Activated CD4-positive, alpha-beta T cell treated with anti-CD3 and anti-CD28 coated beads, Interleukin-2, amount 10 ng/mL, durations not matched to agents 7 days and 5 days (primary cell): ENCODE results near the gene GPR31. TPM values are rescaled to one million over a fixed set of nuclear protein-coding genes. Genes with fewer than 3 reads are reported as not detected.
"Not testable (repeated sequence)": the region's sequence is repeated elsewhere in the genome, so short reads cannot be mapped to it uniquely, and the experiment has no call there.

ENCODE experiments used
- CTCF ChIA-PET: fragments of 350-600 bp; sonication (Branson Sonifier 250); formaldehyde crosslinking; loops from one replicate; lab custom pipeline; 2021; ENCODE audit warnings: antibody characterized with exemption; lab: Charles Lee
- POLR2A ChIA-PET: fragments of 350-600 bp; sonication (Branson Sonifier 250); formaldehyde crosslinking; loops from one replicate; lab custom pipeline; 2021; ENCODE audit warnings: antibody characterized with exemption; lab: Charles Lee
- DNase-seq: peaks from one replicate; pipeline ENCODE4 v3.0.0-alpha.2; 2020
- H3K27ac Mint-ChIP-seq: one replicate; pipeline ENCODE4 v1.8.0; 2021; ENCODE audit warnings: mild to moderate bottlenecking, moderate library complexity, mixed read lengths
- H3K27me3 Mint-ChIP-seq: one replicate; pipeline ENCODE4 v1.8.0; 2021; ENCODE audit warnings: mixed read lengths
- H3K36me3 Mint-ChIP-seq: one replicate; pipeline ENCODE4 v1.8.0; 2021; ENCODE audit warnings: low read depth, mixed read lengths
- H3K4me1 Mint-ChIP-seq: one replicate; pipeline ENCODE4 v1.8.0; 2021; ENCODE audit warnings: mixed read lengths
- H3K4me3 Mint-ChIP-seq: one replicate; pipeline ENCODE4 v1.8.0; 2021; ENCODE audit warnings: mild to moderate bottlenecking, moderate library complexity, mixed read lengths
- H3K9me3 Mint-ChIP-seq: one replicate; pipeline ENCODE4 v1.8.0; 2021; ENCODE audit warnings: mixed read lengths
- total RNA-seq, 2 experiments: library from RNA; stranded (reverse); gene quantifications; one replicate each; pipeline ENCODE4 v1.2.3, GENCODE V29; 2021

Gene GPR31, protein sequence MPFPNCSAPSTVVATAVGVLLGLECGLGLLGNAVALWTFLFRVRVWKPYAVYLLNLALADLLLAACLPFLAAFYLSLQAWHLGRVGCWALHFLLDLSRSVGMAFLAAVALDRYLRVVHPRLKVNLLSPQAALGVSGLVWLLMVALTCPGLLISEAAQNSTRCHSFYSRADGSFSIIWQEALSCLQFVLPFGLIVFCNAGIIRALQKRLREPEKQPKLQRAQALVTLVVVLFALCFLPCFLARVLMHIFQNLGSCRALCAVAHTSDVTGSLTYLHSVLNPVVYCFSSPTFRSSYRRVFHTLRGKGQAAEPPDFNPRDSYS
- total RNA-seq: not detected

DNA sequence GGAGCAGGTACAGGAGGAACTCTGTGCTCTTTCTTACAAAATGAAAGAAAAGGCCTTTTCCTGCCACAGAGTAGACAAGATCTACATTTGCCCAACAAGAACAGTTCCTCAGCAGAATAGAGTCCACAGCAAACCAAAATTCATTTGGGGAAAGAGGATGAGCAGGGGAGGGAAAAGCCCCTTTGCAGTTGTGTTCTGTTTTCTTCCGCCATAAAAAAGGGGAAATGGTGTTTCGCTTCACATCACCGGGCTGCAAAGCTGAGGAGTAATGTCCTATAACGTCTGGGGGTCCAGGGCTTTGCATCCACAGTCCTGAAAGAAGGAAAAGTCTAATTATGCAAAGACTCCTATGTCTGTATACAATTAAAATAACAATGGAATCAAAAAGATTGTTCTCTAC is at the start of gene GPR31:
Gene GPR31, minus strand, starts transcription at position 118 of the 400 bp plus-strand sequence. CDS start 149 bp downstream, outside the sequence.
- Mint-ChIP-seq H3K9me3 (no peaks in the 10 kb centered on the region), H3K36me3 (no peaks in the 10 kb centered on the region), H3K4me1 (peaks cover 7% of the 10 kb centered on the region), H3K4me3 (no peak within 1 kb of the TSS), H3K27ac (no peak within 1 kb of the TSS), H3K27me3 (peaks cover 3% of the 10 kb centered on the region)
- ChIA-PET POLR2A (no interaction called here), CTCF (no interaction called here)
- no peak for DNase-seq

DNA sequence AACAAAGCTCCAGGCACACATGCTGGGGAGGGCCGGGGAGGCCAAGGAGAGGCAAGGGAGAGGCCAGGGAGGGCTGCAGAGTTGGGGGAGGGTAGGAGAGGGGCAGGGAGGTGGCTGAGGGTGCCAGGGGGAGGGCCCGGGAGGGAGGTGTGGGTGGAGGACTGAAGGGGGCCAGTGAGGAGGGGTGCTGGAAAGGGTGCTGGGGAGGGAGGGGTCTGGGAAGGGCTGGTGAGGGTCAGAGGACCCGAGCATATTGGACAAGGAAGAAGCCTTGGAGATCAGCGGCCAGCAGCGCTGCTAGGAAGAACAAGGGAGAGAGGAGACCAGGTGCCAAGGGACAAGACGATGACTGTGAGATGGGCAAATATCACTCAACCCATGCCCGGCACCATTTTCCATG is 49.7 kb upstream of the GPR31 start:
- H3K27me3 Mint-ChIP-seq: no peaks in the 10 kb centered on the region
- peaks cover 2% of the 10 kb centered on the region for H3K4me1 Mint-ChIP-seq
- no peaks in the 10 kb centered on the region for H3K36me3 Mint-ChIP-seq
- H3K4me3 Mint-ChIP-seq: no peak overlapping the region
- H3K9me3 Mint-ChIP-seq: no peaks in the 10 kb centered on the region
- POLR2A ChIA-PET: no interaction called here
- CTCF ChIA-PET: no interaction called here
- DNase-seq: no peak
- H3K27ac Mint-ChIP-seq: no peak overlapping the region

DNA sequence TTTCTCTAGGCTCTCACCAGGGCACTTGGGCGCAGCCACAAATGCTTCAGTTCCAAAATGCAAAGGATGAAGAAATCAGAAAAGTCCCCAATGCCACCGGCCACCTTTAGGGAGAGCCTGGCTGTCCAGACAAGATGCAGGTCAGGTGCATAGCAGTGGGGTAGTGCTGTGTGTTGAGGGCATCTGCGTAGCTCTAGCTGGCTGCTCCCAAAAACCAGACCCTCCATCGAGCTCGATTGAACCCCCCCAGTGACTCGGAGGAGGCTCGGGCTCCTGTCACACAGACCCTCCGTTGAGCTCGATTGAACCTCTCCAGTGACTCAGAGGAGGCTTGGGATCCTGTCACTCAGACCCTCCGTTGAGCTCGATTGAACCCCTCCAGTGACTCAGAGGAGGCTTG is 47.5 kb upstream of the GPR31 start:
- H3K4me1 Mint-ChIP-seq, DNase-seq, POLR2A ChIA-PET: not testable (repeated sequence)

DNA sequence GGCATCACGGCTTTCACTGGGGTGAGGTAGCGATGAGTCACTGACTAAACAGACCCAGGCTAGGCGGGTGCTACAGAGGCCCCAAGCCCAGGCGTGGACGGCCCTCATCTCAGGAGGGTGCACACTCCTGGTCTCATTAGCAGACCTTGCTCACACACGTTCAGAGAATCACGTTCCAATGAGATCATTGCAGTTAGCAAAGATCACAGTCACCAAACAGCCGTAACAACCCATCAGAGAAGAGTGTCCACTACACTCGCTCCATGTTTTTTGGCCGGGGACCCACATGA is 46.2 kb upstream of the GPR31 start:
- CTCF ChIA-PET, H3K4me3 Mint-ChIP-seq, H3K4me1 Mint-ChIP-seq, H3K9me3 Mint-ChIP-seq, DNase-seq, H3K27me3 Mint-ChIP-seq, H3K27ac Mint-ChIP-seq, H3K36me3 Mint-ChIP-seq, POLR2A ChIA-PET: not testable (repeated sequence)

More for the DNA sequence above, 47.5 kb upstream of the GPR31 start:
- CTCF ChIA-PET, H3K4me3 Mint-ChIP-seq, H3K36me3 Mint-ChIP-seq, H3K27ac Mint-ChIP-seq, H3K9me3 Mint-ChIP-seq, H3K27me3 Mint-ChIP-seq: not testable (repeated sequence)

DNA sequence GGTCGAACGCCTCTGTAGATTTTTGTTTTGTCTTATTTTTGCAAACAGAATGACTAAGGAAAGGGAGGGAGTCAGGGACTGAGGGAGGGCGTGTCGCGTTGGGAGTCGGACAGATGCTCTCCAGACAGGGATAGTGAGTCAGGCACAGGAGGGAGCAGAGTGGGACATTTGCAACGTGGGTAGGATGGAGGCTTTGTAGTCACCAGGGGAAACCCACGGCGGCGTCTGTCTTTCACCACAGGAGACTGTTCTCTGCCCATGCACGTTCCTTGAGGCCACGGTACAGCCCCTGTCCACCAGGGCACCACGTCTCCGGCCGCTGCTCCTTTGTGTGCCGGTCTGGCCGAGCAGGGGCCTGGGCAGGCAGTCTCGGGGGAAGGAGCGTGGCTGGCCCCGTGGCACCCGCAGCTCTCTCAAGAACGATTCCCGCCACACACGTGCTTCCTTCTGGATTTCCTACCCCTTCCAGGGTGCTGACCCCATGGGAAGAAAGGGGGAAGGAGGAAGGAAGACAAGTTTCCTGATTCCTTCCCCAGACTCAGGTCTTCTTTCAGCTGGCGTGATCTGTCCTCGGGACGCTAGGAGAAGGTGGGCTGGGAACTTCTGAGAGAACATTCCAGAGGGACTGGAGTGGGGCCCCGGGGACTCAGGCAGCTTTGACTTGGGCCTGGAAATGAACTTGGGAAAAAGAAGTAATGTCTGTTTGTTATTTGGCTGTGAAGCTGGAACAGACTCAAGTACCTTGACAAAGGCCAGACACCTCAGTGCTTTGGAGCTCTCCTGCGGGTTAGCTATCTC is 45.7 kb upstream of the GPR31 start:
- H3K27ac Mint-ChIP-seq, H3K4me1 Mint-ChIP-seq, H3K36me3 Mint-ChIP-seq, CTCF ChIA-PET, H3K27me3 Mint-ChIP-seq, DNase-seq, H3K4me3 Mint-ChIP-seq, POLR2A ChIA-PET, H3K9me3 Mint-ChIP-seq: not testable (repeated sequence)

DNA sequence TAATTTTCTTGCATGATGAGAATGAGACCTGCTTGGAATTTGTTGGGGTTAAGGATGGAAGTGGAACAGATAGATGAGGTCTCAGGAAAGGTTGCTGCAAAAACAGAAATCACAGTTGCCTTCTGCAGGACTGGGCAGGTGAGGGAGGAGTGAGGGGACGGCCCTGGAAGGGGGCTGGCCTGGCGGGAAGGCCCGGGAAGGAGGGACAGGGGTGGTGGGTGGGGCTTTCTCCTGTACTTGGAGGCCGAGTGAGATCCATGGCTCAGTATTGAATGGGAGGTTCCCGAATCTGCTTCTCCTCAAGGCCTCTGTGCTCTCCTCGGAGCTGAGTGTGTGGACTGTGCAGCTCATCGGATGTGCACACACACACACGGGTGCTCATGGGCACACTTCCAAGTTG is 44.8 kb upstream of the GPR31 start:
- H3K27me3 Mint-ChIP-seq: peaks cover 15% of the 10 kb centered on the region
- DNase-seq, H3K9me3 Mint-ChIP-seq, H3K4me1 Mint-ChIP-seq, POLR2A ChIA-PET, CTCF ChIA-PET, H3K27ac Mint-ChIP-seq, H3K36me3 Mint-ChIP-seq, H3K4me3 Mint-ChIP-seq: not testable (repeated sequence)

DNA sequence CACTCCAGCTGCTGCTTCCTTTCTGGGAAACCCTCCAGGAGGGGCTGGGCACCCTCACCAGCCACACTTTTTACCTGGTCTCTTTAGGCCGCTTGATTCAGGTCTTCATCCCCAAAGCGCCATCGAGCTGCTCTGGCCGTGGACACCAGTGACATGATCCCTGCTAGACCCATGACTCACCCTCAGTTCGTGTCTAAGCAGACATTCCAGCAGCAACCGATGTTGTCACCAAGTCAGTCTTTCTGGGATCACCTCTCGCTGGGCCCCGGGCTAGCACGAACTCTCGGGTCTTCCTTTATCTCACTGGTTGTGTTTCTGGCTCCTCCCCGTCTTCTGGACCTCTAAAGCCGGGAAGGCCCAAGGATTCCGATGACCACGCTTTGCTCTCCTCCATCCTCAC is 43.0 kb upstream of the GPR31 start:
- ChIA-PET CTCF (interaction anchor here (0.5 kb wide), 1 partner anchor 86 kb away, joined by 4 read pairs; no protein-coding TSS in a partner anchor), POLR2A (no interaction called here)
- DNase-seq: no peak
- Mint-ChIP-seq H3K27me3 (peaks cover 25% of the 10 kb centered on the region), H3K9me3 (no peaks in the 10 kb centered on the region), H3K36me3 (no peaks in the 10 kb centered on the region), H3K27ac (no peak overlapping the region), H3K4me3 (no peak overlapping the region), H3K4me1 (no peaks in the 10 kb centered on the region)

DNA sequence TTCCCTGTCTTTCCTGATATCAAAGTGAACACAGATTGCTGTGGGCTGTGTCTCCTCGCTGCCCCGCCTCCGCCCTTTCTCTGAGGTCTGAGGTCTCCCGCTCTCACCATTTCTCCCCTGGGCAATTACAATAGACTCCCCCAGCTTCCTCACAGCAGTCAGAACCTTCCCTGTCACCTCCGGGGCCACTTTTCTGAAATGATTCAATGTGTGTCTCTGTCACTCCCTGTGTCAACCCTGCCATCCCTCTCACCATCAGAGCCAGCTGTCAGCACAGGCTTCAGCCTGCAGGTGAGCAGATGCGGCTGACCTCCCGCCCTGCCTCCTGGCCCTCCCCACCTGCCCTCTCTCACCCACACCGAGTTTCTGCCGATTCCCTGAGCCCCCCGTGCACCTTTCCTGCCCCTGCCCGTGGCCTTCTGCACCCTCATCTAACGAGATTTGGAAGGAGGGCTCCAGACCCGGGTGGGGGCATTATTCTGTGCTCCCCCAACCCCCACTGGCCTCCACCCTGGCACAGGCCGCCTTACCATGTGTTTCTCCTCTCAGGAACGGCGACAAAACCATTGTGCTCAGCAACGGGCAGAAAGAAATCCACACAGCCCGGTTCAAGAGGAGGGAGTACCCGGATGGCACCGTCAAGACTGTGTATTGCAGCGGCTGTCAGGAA is 38.3 kb upstream of the GPR31 start:
- CTCF ChIA-PET, H3K27ac Mint-ChIP-seq, H3K4me1 Mint-ChIP-seq, H3K4me3 Mint-ChIP-seq, H3K36me3 Mint-ChIP-seq, DNase-seq, POLR2A ChIA-PET, H3K9me3 Mint-ChIP-seq: not testable (repeated sequence)
- H3K27me3 Mint-ChIP-seq: peaks cover 29% of the 10 kb centered on the region

DNA sequence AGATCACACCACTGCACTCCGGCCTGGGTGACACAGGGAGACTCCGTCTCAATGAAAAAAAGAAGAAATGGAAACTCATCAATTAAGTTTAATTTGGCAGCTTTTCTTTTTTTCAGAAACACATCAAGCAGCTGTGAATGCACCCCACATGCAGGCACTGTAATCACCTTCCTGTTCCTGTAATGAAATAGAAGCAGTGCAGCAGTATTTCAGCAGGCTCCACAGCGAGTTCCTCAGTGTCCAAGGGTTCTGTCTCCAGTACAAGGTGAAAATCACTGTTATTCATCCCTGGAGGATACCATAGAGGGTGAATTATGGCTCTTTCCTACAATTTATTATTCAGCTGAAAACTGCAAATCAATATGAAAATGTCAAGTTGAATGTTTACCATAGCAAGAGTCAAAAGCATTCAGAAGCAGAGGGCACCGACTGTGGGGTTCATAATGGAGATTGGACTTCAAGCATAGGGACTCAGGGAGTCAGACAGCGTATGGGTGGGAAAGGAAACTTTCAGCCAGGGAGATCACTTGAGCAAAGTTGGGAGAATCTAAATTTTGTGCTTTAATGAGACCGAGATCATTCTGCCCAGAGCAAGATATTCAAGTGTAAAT is 35.8 kb upstream of the GPR31 start:
- H3K27me3 Mint-ChIP-seq: peaks cover 27% of the 10 kb centered on the region
- H3K4me1 Mint-ChIP-seq: not testable (repeated sequence)

DNA sequence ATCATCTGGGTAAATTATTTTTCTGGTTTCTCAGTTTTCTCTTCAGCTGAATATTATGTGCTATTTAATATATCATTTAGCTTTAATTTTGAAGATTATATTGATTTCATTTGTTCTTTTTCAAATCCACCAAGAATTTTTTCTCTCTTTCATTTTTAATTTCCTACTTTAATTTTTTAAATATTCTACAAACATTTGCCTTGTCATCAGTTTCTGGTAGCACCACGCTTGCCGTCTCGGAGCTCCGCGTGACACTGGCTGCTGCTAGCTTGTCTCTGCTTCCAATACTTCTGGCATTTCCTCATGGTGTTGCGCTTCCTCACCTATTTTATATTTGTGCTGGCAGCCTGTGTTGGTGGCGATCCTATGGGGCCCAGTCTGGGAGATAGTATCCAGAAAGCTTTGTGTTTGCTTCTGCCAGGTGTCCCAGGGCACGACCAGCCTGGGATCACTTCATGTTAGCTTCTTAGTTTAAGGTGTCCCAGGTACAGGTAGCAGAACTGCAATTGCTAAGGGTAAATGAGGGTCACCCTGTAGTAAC is 33.3 kb upstream of the GPR31 start:
- H3K27me3 Mint-ChIP-seq, DNase-seq, POLR2A ChIA-PET, H3K4me3 Mint-ChIP-seq, H3K36me3 Mint-ChIP-seq, H3K27ac Mint-ChIP-seq, H3K4me1 Mint-ChIP-seq, CTCF ChIA-PET, H3K9me3 Mint-ChIP-seq: not testable (repeated sequence)

More for the DNA sequence above, 35.8 kb upstream of the GPR31 start:
- H3K4me3 Mint-ChIP-seq, POLR2A ChIA-PET, H3K27ac Mint-ChIP-seq, CTCF ChIA-PET, H3K9me3 Mint-ChIP-seq, DNase-seq, H3K36me3 Mint-ChIP-seq: not testable (repeated sequence)

DNA sequence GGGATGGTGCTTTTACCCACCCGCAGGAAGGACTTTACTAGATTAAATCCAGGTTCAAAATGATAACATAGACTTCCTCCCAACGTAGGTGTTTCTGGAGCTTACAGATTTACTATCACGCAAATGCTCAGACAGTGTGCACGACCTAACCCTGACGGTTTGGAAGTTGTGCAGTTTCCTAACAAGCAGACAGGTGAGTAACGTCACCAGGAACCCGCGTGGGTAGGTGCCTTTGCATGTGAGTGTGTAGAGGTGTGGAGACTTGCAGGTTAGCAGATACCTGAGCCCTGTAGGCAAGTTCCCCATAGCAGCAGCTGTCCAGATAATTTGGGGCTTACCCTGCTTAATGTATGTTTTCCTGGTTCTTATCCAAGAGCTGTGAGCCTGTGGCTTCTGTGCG is 29.5 kb upstream of the GPR31 start:
- DNase-seq, POLR2A ChIA-PET, H3K36me3 Mint-ChIP-seq: not testable (repeated sequence)

DNA sequence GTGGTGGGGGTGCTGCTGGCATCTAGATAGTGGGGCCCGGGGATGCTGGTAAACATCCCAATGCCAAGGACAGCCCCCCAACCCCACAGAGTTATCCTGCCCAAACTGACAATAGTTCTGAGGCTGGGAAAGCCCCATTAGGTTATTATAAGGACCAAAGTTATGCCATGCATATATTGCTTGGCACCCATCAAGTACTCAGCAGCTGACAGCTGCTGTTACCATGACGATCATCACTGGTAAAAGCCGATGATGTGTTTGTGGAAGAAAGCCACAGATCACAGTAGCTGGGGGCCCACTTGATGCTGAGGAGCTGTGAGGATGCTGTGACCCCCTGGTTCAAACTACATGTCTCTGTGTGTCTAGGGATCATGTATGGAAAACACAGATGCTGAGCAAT is 27.3 kb upstream of the GPR31 start:
- H3K4me3 Mint-ChIP-seq, H3K9me3 Mint-ChIP-seq, H3K27ac Mint-ChIP-seq, H3K36me3 Mint-ChIP-seq, CTCF ChIA-PET, H3K4me1 Mint-ChIP-seq, DNase-seq, H3K27me3 Mint-ChIP-seq, POLR2A ChIA-PET: not testable (repeated sequence)

More for the DNA sequence above, 29.5 kb upstream of the GPR31 start:
- H3K4me1 Mint-ChIP-seq, H3K27ac Mint-ChIP-seq, H3K4me3 Mint-ChIP-seq, H3K27me3 Mint-ChIP-seq, CTCF ChIA-PET, H3K9me3 Mint-ChIP-seq: not testable (repeated sequence)

DNA sequence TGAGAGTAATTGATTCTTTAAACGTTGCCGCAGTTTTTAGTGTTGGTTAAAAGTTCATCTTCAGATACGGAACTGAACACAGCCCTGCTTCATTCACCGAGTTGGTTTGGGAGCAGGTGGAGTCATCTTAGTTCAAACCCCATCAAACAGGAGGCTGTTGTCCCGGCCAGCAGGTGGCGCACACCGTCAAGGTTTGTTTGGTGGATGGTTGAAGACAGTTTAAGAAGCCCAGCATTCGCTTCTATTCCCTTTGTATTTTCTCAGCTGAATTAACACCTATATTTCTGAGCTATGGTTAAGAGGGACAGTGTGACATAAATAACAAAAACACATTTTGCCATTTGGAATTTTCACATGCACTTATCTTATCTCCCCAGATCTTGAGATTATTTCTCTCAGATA is 25.1 kb upstream of the GPR31 start:
- CTCF ChIA-PET, H3K27me3 Mint-ChIP-seq, H3K27ac Mint-ChIP-seq, DNase-seq, H3K9me3 Mint-ChIP-seq, H3K4me3 Mint-ChIP-seq, H3K36me3 Mint-ChIP-seq, H3K4me1 Mint-ChIP-seq, POLR2A ChIA-PET: not testable (repeated sequence)
